ENCODE results near the gene TNNI3K.

Gene TNNI3K

DNA sequence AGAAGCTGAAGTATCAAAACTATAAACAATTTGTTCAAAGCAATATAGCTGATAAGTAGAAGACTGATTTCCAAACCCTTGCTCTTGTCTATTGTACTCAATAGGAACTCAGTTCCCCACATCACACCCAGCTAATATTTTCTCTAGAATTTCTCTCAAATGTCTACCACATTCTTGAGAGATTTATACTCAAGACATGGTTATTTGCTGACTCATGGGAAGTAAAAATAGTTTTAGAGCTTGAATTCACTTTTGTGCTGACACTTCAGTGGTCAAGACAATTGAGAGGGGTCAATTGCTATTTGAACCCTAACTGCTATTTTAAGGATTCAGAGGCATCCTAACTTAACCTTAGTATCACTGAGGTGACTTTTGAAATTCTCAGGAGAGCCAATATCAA is 99.0 kb downstream of the TNNI3K start:
- no peaks in the 10 kb centered on the region for H3K36me3 ChIP-seq
- H3K27ac ChIP-seq = no peak overlapping the region
- H3K9me3 ChIP-seq (ENCODE audit: severe bottlenecking) = no peaks in the 10 kb centered on the region
- DNase-seq = no peak
- no peaks in the 10 kb centered on the region for H3K27me3 ChIP-seq (ENCODE audit: insufficient read depth, low read depth, severe bottlenecking)
- TF ChIP-seq, protein P1, sequence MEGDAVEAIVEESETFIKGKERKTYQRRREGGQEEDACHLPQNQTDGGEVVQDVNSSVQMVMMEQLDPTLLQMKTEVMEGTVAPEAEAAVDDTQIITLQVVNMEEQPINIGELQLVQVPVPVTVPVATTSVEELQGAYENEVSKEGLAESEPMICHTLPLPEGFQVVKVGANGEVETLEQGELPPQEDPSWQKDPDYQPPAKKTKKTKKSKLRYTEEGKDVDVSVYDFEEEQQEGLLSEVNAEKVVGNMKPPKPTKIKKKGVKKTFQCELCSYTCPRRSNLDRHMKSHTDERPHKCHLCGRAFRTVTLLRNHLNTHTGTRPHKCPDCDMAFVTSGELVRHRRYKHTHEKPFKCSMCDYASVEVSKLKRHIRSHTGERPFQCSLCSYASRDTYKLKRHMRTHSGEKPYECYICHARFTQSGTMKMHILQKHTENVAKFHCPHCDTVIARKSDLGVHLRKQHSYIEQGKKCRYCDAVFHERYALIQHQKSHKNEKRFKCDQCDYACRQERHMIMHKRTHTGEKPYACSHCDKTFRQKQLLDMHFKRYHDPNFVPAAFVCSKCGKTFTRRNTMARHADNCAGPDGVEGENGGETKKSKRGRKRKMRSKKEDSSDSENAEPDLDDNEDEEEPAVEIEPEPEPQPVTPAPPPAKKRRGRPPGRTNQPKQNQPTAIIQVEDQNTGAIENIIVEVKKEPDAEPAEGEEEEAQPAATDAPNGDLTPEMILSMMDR (IDR thresholded peaks at IDR 0.05; ENCODE audit: low read depth, low read length) = no peak
- no peak overlapping the region for H3K4me3 ChIP-seq (ENCODE audit: low read depth, low read length)

DNA sequence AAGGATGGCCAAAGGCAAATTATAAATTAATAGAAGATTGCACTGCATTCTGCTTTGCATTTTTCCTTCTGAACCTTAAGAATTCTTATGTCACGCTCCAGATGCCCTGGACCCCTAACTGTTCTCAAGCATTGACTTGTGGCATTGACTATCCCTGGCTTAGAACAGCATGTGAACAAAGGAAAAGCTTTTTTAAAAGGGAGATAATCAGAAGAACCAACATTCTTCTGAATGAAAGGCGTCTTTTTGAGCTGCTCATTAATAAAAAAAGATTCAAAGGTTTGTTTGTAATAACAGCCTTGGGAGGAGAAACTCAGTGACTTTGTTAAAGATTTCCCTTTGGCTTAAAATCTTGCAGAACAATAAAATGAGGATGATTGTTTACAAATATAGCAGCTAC is 105.5 kb downstream of the TNNI3K start:
- Histone ChIP-seq H3K36me3 (no peaks in the 10 kb centered on the region), H3K27ac (no peak overlapping the region), H3K9me3 (ENCODE audit: severe bottlenecking) (no peaks in the 10 kb centered on the region), H3K4me3 (ENCODE audit: low read depth, low read length) (no peak overlapping the region), H3K27me3 (ENCODE audit: insufficient read depth, low read depth, severe bottlenecking) (no peaks in the 10 kb centered on the region)
- TF ChIP-seq, protein P1 (IDR thresholded peaks at IDR 0.05; ENCODE audit: low read depth, low read length) = no peak
- no peak for DNase-seq

DNA sequence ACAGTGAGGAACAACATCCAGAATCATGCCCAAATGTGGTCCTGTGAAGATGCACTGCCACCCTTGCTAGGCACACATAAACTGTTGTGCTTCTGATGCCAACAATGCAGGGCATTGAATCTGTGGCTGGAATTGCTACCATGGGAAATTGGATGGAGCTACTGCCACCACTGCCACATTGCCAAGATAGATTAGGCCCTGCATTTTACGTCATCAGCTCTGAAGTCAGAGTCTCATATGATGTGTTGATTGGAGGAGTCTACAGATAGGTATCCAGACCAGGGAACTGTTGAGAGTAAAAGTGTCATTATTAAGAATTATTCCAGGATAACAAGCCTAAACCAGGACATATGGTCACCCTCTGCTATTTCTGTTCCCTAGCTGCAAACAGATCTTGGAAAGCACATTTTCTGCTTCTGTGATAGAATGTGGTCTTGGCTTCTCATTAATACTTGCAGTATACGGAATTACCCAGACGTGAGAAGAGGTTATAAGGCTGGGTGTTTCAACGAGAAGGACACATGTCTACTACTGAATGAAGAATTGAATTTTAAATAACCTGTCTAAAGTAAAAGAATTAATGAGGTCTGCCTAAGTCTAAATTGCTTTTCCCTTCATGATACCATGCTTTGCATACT is 106.6 kb downstream of the TNNI3K start:
- H3K36me3 ChIP-seq = no peaks in the 10 kb centered on the region
- H3K9me3 ChIP-seq (ENCODE audit: severe bottlenecking) = no peaks in the 10 kb centered on the region
- TF ChIP-seq, protein P1 (IDR thresholded peaks at IDR 0.05; ENCODE audit: low read depth, low read length) = no peak
- no peaks in the 10 kb centered on the region for H3K27me3 ChIP-seq (ENCODE audit: insufficient read depth, low read depth, severe bottlenecking)
- H3K27ac ChIP-seq = no peak overlapping the region
- no peak for DNase-seq
- H3K4me3 ChIP-seq (ENCODE audit: low read depth, low read length) = no peak overlapping the region

DNA sequence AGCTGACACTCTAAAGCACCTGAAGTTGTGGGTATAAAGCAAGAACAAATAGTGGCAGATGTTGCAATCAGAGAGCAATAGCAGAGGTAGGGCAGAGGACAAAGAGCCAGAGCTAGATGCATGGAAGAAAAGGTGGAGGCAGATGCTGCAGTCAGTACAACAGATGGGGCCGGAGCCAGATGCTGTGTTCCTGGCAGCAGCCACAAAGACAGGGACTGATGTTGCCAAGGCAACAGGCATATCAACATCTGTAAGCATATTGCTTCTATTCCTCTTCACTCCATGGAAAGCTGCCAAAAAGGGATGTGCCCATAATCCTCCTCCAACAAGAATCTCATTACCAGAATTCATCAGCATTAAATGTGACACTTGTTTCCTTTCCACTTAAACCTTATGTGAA is 108.0 kb downstream of the TNNI3K start:
- Histone ChIP-seq H3K27me3 (ENCODE audit: insufficient read depth, low read depth, severe bottlenecking) (no peaks in the 10 kb centered on the region), H3K9me3 (ENCODE audit: severe bottlenecking) (no peaks in the 10 kb centered on the region), H3K4me3 (ENCODE audit: low read depth, low read length) (no peak overlapping the region), H3K36me3 (no peaks in the 10 kb centered on the region), H3K27ac (no peak overlapping the region)
- TF ChIP-seq, protein P1 (IDR thresholded peaks at IDR 0.05; ENCODE audit: low read depth, low read length) = no peak
- DNase-seq = peak; percentile 67

DNA sequence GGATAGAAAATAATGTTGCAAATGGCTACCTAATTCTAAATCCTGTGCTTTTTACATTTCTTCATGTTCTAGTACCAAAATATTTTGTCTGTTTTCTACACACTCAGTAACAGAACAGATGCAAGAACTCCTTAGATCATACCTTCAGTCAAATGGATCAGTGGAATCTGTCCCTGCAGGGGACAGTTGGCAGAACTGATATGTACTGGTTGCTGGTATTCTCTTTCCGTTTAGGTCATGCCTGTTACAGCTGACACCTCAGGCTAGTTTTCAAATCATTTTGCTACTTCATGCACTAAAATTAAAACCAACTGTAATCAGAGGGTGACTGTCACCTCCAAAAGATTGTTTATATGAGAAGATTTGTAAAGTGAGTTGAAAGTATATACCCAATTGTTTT is 109.2 kb downstream of the TNNI3K start:
- Histone ChIP-seq H3K4me3 (ENCODE audit: low read depth, low read length) (no peak overlapping the region), H3K27ac (no peak overlapping the region), H3K9me3 (ENCODE audit: severe bottlenecking) (no peaks in the 10 kb centered on the region), H3K36me3 (no peaks in the 10 kb centered on the region), H3K27me3 (ENCODE audit: insufficient read depth, low read depth, severe bottlenecking) (no peaks in the 10 kb centered on the region)
- no peak for DNase-seq
- TF ChIP-seq, protein P1 (IDR thresholded peaks at IDR 0.05; ENCODE audit: low read depth, low read length) = no peak

DNA sequence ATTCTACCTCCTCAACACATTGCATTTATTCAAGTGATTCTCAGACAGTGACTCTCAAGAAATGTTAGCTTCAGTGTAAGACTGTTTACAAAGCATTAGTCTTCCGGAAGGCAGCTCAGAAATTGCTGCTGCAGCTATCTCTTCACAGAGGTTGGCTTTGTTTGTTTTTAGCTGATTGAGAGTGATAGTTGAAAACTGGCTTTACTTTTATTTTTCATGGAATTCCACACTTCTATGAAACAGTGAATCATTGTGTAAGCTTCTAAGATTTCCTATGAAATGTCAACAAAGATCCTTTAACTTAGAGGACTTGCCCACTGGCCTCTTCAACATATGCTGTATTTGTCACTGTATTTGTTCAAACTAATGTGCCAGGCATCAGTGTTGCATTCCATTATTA is 121.3 kb downstream of the TNNI3K start:
- TF ChIP-seq, protein P1 (IDR thresholded peaks at IDR 0.05; ENCODE audit: low read depth, low read length) = no peak

More for the DNA sequence above, 121.3 kb downstream of the TNNI3K start:
- no peak overlapping the region for H3K27ac ChIP-seq
- no peaks in the 10 kb centered on the region for H3K27me3 ChIP-seq (ENCODE audit: insufficient read depth, low read depth, severe bottlenecking)
- no peak overlapping the region for H3K4me3 ChIP-seq (ENCODE audit: low read depth, low read length)
- no peak for DNase-seq
- no peaks in the 10 kb centered on the region for H3K9me3 ChIP-seq (ENCODE audit: severe bottlenecking)
- H3K36me3 ChIP-seq = no peaks in the 10 kb centered on the region

All from WERI-Rb-1 (cell line).